ENCODE measurements around the gene PTPN4. TPM values are rescaled to one million over a fixed set of nuclear protein-coding genes. Genes with fewer than 3 reads are reported as not detected.
"Not testable (repeated sequence)": the region's sequence is repeated elsewhere in the genome, so short reads cannot be mapped to it uniquely, and the experiment has no call there.

Gene PTPN4
- total and polyA plus RNA-seq, 2 donors (not counting 1 experiment from before 2014, with no cell fraction given) = 5.3 to 22.3 TPM

GRCh38 chr2:119795309-119796303 lies 35.9 kb downstream of the PTPN4 start:
- no peak overlapping the region for H3K4me3 ChIP-seq (replicated peaks in 1 of 4; ENCODE audit: control extremely low read depth in 1 of 4, insufficient read depth in 1 of 4, low read depth in 3 of 4, low read length in 4 of 4)
- no peaks in the 10 kb centered on the region for H3K4me1 ChIP-seq (ENCODE audit: control insufficient read depth, extremely low read depth, insufficient read depth, low read length)
- no peak overlapping the region for H2AFZ ChIP-seq (ENCODE audit: low read length)
- no peak for DNase-seq (ENCODE audit: low read depth in 2 of 2)
- H3K36me3 ChIP-seq (ENCODE audit: control insufficient read depth, insufficient read depth, low read length) = no peaks in the 10 kb centered on the region
- TF ChIP-seq CTCF (conservative IDR thresholded peaks at IDR 0.05 in 1 of 2, IDR thresholded peaks at IDR 0.05 in 1 of 2; ENCODE audit: low read depth in 1 of 2, low read length in 2 of 2) = no peak
- TF ChIP-seq EZH2 (IDR thresholded peaks at IDR 0.05; ENCODE audit: low read length, missing control alignments) = no peak
- no peak overlapping the region for H3K4me2 ChIP-seq (ENCODE audit: extremely low read depth, insufficient read depth, low read length)
- no peaks in the 10 kb centered on the region for H3K27me3 ChIP-seq (ENCODE audit: control insufficient read depth, insufficient read depth, low read length)
- no peaks in the 10 kb centered on the region for H3K9me3 ChIP-seq (ENCODE audit: control insufficient read depth, insufficient read depth, low read depth, low read length)
- H4K20me1 ChIP-seq (ENCODE audit: control insufficient read depth, extremely low read depth, insufficient read depth, low read length) = no peaks in the 10 kb centered on the region
- no peak overlapping the region for H3K27ac ChIP-seq (ENCODE audit: insufficient read depth, low read length)
- no peaks in the 10 kb centered on the region for H3K79me2 ChIP-seq (ENCODE audit: control insufficient read depth, insufficient read depth, low read length)
- no peak overlapping the region for H3K9ac ChIP-seq (ENCODE audit: insufficient read depth, low read length)

GRCh38 chr2:119800376-119800902 lies 40.7 kb downstream of the PTPN4 start:
- Histone ChIP-seq H3K27ac (ENCODE audit: insufficient read depth, low read length) (no peak overlapping the region), H3K27me3 (ENCODE audit: control insufficient read depth, insufficient read depth, low read length) (no peaks in the 10 kb centered on the region), H3K4me2 (ENCODE audit: extremely low read depth, insufficient read depth, low read length) (no peak overlapping the region), H3K79me2 (ENCODE audit: control insufficient read depth, insufficient read depth, low read length) (no peaks in the 10 kb centered on the region), H2AFZ (ENCODE audit: low read length) (no peak overlapping the region), H3K4me1 (ENCODE audit: control insufficient read depth, extremely low read depth, insufficient read depth, low read length) (no peaks in the 10 kb centered on the region), H3K36me3 (ENCODE audit: control insufficient read depth, insufficient read depth, low read length) (no peaks in the 10 kb centered on the region), H3K4me3 (replicated peaks in 1 of 4; ENCODE audit: control extremely low read depth in 1 of 4, insufficient read depth in 1 of 4, low read depth in 3 of 4, low read length in 4 of 4) (no peak overlapping the region), H3K9me3 (ENCODE audit: control insufficient read depth, insufficient read depth, low read depth, low read length) (no peaks in the 10 kb centered on the region), H4K20me1 (ENCODE audit: control insufficient read depth, extremely low read depth, insufficient read depth, low read length) (no peaks in the 10 kb centered on the region), H3K9ac (ENCODE audit: insufficient read depth, low read length) (no peak overlapping the region)
- no peak for TF ChIP-seq CTCF (conservative IDR thresholded peaks at IDR 0.05 in 1 of 2, IDR thresholded peaks at IDR 0.05 in 1 of 2; ENCODE audit: low read depth in 1 of 2, low read length in 2 of 2)
- no peak for TF ChIP-seq EZH2 (IDR thresholded peaks at IDR 0.05; ENCODE audit: low read length, missing control alignments)
- DNase-seq (ENCODE audit: low read depth in 2 of 2) = no peak

- H3K4me2 ChIP-seq (ENCODE audit: extremely low read depth, insufficient read depth, low read length) = no peak overlapping the region
- no peak overlapping the region for H3K27ac ChIP-seq (ENCODE audit: insufficient read depth, low read length)
- no peaks in the 10 kb centered on the region for H3K9me3 ChIP-seq (ENCODE audit: control insufficient read depth, insufficient read depth, low read depth, low read length)
- TF ChIP-seq CTCF (conservative IDR thresholded peaks at IDR 0.05 in 1 of 2, IDR thresholded peaks at IDR 0.05 in 1 of 2; ENCODE audit: low read depth in 1 of 2, low read length in 2 of 2) = no peak
- no peak for TF ChIP-seq EZH2 (IDR thresholded peaks at IDR 0.05; ENCODE audit: low read length, missing control alignments)
- no peak overlapping the region for H3K4me3 ChIP-seq (replicated peaks in 1 of 4; ENCODE audit: control extremely low read depth in 1 of 4, insufficient read depth in 1 of 4, low read depth in 3 of 4, low read length in 4 of 4)
- H2AFZ ChIP-seq (ENCODE audit: low read length) = no peak overlapping the region
- H3K27me3 ChIP-seq (ENCODE audit: control insufficient read depth, insufficient read depth, low read length) = no peaks in the 10 kb centered on the region
- no peaks in the 10 kb centered on the region for H3K79me2 ChIP-seq (ENCODE audit: control insufficient read depth, insufficient read depth, low read length)
- no peaks in the 10 kb centered on the region for H3K4me1 ChIP-seq (ENCODE audit: control insufficient read depth, extremely low read depth, insufficient read depth, low read length)
- no peaks in the 10 kb centered on the region for H4K20me1 ChIP-seq (ENCODE audit: control insufficient read depth, extremely low read depth, insufficient read depth, low read length)
- no peaks in the 10 kb centered on the region for H3K36me3 ChIP-seq (ENCODE audit: control insufficient read depth, insufficient read depth, low read length)
- no peak overlapping the region for H3K9ac ChIP-seq (ENCODE audit: insufficient read depth, low read length)
- DNase-seq (ENCODE audit: low read depth in 2 of 2) = no peak
Observed at GRCh38 chr2:119801040-119801439, 41.3 kb downstream of the PTPN4 start.

- not testable (repeated sequence) for H3K4me3 ChIP-seq (replicated peaks in 1 of 4; ENCODE audit: control extremely low read depth in 1 of 4, insufficient read depth in 1 of 4, low read depth in 3 of 4, low read length in 4 of 4); H3K9ac ChIP-seq (ENCODE audit: insufficient read depth, low read length); H3K27ac ChIP-seq (ENCODE audit: insufficient read depth, low read length); H3K79me2 ChIP-seq (ENCODE audit: control insufficient read depth, insufficient read depth, low read length); H4K20me1 ChIP-seq (ENCODE audit: control insufficient read depth, extremely low read depth, insufficient read depth, low read length); DNase-seq (ENCODE audit: low read depth in 2 of 2); H2AFZ ChIP-seq (ENCODE audit: low read length); H3K4me1 ChIP-seq (ENCODE audit: control insufficient read depth, extremely low read depth, insufficient read depth, low read length); H3K4me2 ChIP-seq (ENCODE audit: extremely low read depth, insufficient read depth, low read length); H3K36me3 ChIP-seq (ENCODE audit: control insufficient read depth, insufficient read depth, low read length); H3K27me3 ChIP-seq (ENCODE audit: control insufficient read depth, insufficient read depth, low read length); H3K9me3 ChIP-seq (ENCODE audit: control insufficient read depth, insufficient read depth, low read depth, low read length)
Observed at GRCh38 chr2:119801989-119802388, 42.3 kb downstream of the PTPN4 start.
